Upper lobe of left lung (tissue), 4 donors: ENCODE measurements around the gene NUP210.

Experiments used
- CTCF ChIP-seq, 6 experiments: fragments of 450-650 bp in 4 of 6; fragments of 200-600 bp in 2 of 6; sonication (generic) in 2 of 6; IDR thresholded peaks; one replicate each; pipeline ENCODE4 v1.5.1; 2016 to 2019; ENCODE audit warnings: antibody characterized with exemption in 6 of 6
- EP300 ChIP-seq, 4 donors: sonication (generic); formaldehyde crosslinking; IDR thresholded peaks; one replicate each; pipeline ENCODE4 v1.5.1; 2017; ENCODE audit warnings: antibody characterized with exemption in 4 of 4, control low read depth in 2 of 4
- POLR2A ChIP-seq, 4 donors: fragments of 450-650 bp; IDR thresholded peaks; one replicate each; pipeline ENCODE4 v1.5.1; 2016 to 2017; ENCODE audit warnings: antibody characterized with exemption in 4 of 4, mild to moderate bottlenecking in 2 of 4
- POLR2AphosphoS5 ChIP-seq, 2 donors: sonication (generic); formaldehyde crosslinking; IDR thresholded peaks; one replicate each; pipeline ENCODE4 v1.5.1; 2017; ENCODE audit warnings: antibody characterized with exemption in 2 of 2

- TF ChIP-seq CTCF (IDR thresholded peaks at IDR 0.05) (no peak), POLR2A (IDR thresholded peaks at IDR 0.05) (no peak), EP300 (IDR thresholded peaks at IDR 0.05) (no peak), POLR2AphosphoS5 (IDR thresholded peaks at IDR 0.05) (no peak)
Measured at GRCh38 chr3:13359916-13360315, 60.2 kb downstream of the NUP210 start.
